Duodenal mucosa (tissue), 2 donors: ENCODE results near the gene RNF144B.
"Not testable (repeated sequence)": the region's sequence is repeated elsewhere in the genome, so short reads cannot be mapped to it uniquely, and the experiment has no call there.

ENCODE experiments used
- H3K27ac ChIP-seq: one replicate; pipeline ENCODE4 v1.7.0; 2013; ENCODE audit warnings: low read depth, low read length
- H3K27me3 ChIP-seq, 2 donors: one replicate each; pipeline ENCODE4 v1.7.0; 2013; ENCODE audit warnings: low read length in 2 of 2, control low read depth in 1 of 2; ENCODE audit not compliant: insufficient read depth in 2 of 2, control insufficient read depth in 1 of 2
- H3K36me3 ChIP-seq, 2 donors: one replicate each; pipeline ENCODE4 v1.7.0; 2013; ENCODE audit warnings: low read length in 2 of 2, control low read depth in 1 of 2; ENCODE audit not compliant: insufficient read depth in 2 of 2, control insufficient read depth in 1 of 2
- H3K4me1 ChIP-seq, 2 donors: one replicate each; pipeline ENCODE4 v1.7.0; 2013; ENCODE audit warnings: low read length in 2 of 2, control low read depth in 1 of 2; ENCODE audit not compliant: insufficient read depth in 2 of 2, control insufficient read depth in 1 of 2
- H3K4me3 ChIP-seq, 2 donors: one replicate each; pipeline ENCODE4 v1.7.0; 2013; ENCODE audit warnings: low read length in 2 of 2, low read depth in 1 of 2
- H3K9ac ChIP-seq, 2 donors: one replicate each; pipeline ENCODE4 v1.7.0; 2013; ENCODE audit warnings: low read length in 2 of 2, low read depth in 1 of 2
- H3K9me3 ChIP-seq, 2 donors: one replicate each; pipeline ENCODE4 v1.7.0; 2013; ENCODE audit warnings: low read length in 2 of 2, control low read depth in 1 of 2; ENCODE audit not compliant: control insufficient read depth in 1 of 2

The RNF144B gene

GRCh38 chr6:18451756-18452155 is 64.6 kb downstream of the RNF144B start:
- Histone ChIP-seq H3K36me3 (no peaks in the 10 kb centered on the region), H3K9ac (no peak overlapping the region), H3K27ac (no peak overlapping the region), H3K27me3 (no peaks in the 10 kb centered on the region), H3K9me3 (no peaks in the 10 kb centered on the region), H3K4me1 (no peaks in the 10 kb centered on the region), H3K4me3 (no peak overlapping the region)

- no peaks in the 10 kb centered on the region for H3K9me3 ChIP-seq
- H3K4me3 ChIP-seq = no peak overlapping the region
- no peaks in the 10 kb centered on the region for H3K4me1 ChIP-seq
- no peak overlapping the region for H3K9ac ChIP-seq
- no peaks in the 10 kb centered on the region for H3K36me3 ChIP-seq
- H3K27me3 ChIP-seq = no peaks in the 10 kb centered on the region
- H3K27ac ChIP-seq = no peak overlapping the region
These were observed 67.3 kb downstream of the RNF144B start for GRCh38 chr6:18454446-18454845.

GRCh38 chr6:18457065-18457737 is 70.1 kb downstream of the RNF144B start:
- H3K36me3 ChIP-seq = peaks cover 0 to 6% of the 10 kb centered on the region in 2 donors
- no peaks in the 10 kb centered on the region for H3K9me3 ChIP-seq
- H3K4me3 ChIP-seq = no peak overlapping the region
- no peaks in the 10 kb centered on the region for H3K4me1 ChIP-seq
- H3K27me3 ChIP-seq = no peaks in the 10 kb centered on the region
- no peak overlapping the region for H3K9ac ChIP-seq
- H3K27ac ChIP-seq = no peak overlapping the region

GRCh38 chr6:18458086-18458485 is 70.9 kb downstream of the RNF144B start:
- not testable (repeated sequence) for H3K36me3 ChIP-seq, H3K4me3 ChIP-seq, H3K27me3 ChIP-seq, H3K9ac ChIP-seq, H3K4me1 ChIP-seq, H3K9me3 ChIP-seq, H3K27ac ChIP-seq

- H3K36me3 ChIP-seq = peaks cover 5 to 18% of the 10 kb centered on the region in 2 donors
These were observed 76.3 kb downstream of the RNF144B start for GRCh38 chr6:18463429-18463828.

GRCh38 chr6:18464176-18464575 is 77.0 kb downstream of the RNF144B start:
- Histone ChIP-seq H3K27me3 (no peaks in the 10 kb centered on the region), H3K4me3 (no peak overlapping the region), H3K9ac (no peak overlapping the region), H3K27ac (no peak overlapping the region), H3K9me3 (no peaks in the 10 kb centered on the region), H3K36me3 (peaks cover 5 to 18% of the 10 kb centered on the region in 2 donors), H3K4me1 (no peaks in the 10 kb centered on the region)

More at GRCh38 chr6:18463429-18463828, 76.3 kb downstream of the RNF144B start:
- H3K4me3 ChIP-seq = no peak overlapping the region
- no peak overlapping the region for H3K27ac ChIP-seq
- H3K27me3 ChIP-seq = no peaks in the 10 kb centered on the region
- H3K4me1 ChIP-seq = no peaks in the 10 kb centered on the region
- no peaks in the 10 kb centered on the region for H3K9me3 ChIP-seq
- no peak overlapping the region for H3K9ac ChIP-seq

- Histone ChIP-seq H3K27ac (no peak overlapping the region), H3K4me1 (no peaks in the 10 kb centered on the region), H3K36me3 (peaks cover 5 to 11% of the 10 kb centered on the region in 2 donors), H3K27me3 (no peaks in the 10 kb centered on the region), H3K9me3 (no peaks in the 10 kb centered on the region), H3K9ac (no peak overlapping the region), H3K4me3 (no peak overlapping the region)
These were observed 78.4 kb downstream of the RNF144B start for GRCh38 chr6:18465410-18466154.

- no peak overlapping the region for H3K27ac ChIP-seq
These were observed 80.8 kb downstream of the RNF144B start for GRCh38 chr6:18467741-18468502.

GRCh38 chr6:18468503-18468843 is 81.3 kb downstream of the RNF144B start:
- Histone ChIP-seq H3K9me3 (no peaks in the 10 kb centered on the region), H3K27me3 (no peaks in the 10 kb centered on the region), H3K9ac (no peak overlapping the region), H3K4me3 (no peak overlapping the region), H3K27ac (no peak overlapping the region), H3K36me3 (peaks cover 5 to 8% of the 10 kb centered on the region in 2 donors), H3K4me1 (no peaks in the 10 kb centered on the region)

More at GRCh38 chr6:18467741-18468502, 80.8 kb downstream of the RNF144B start:
- Histone ChIP-seq H3K27me3 (no peaks in the 10 kb centered on the region), H3K4me1 (no peaks in the 10 kb centered on the region), H3K36me3 (peaks cover 5 to 11% of the 10 kb centered on the region in 2 donors), H3K9me3 (no peaks in the 10 kb centered on the region), H3K4me3 (no peak overlapping the region), H3K9ac (no peak overlapping the region)

GRCh38 chr6:18469536-18469935 is 82.4 kb downstream of the RNF144B start:
- Histone ChIP-seq H3K4me3 (no peak overlapping the region), H3K9me3 (no peaks in the 10 kb centered on the region), H3K9ac (no peak overlapping the region), H3K27me3 (no peaks in the 10 kb centered on the region), H3K4me1 (no peaks in the 10 kb centered on the region), H3K36me3 (peaks cover 5 to 6% of the 10 kb centered on the region in 2 donors), H3K27ac (no peak overlapping the region)
